Erythroblast (primary cell): Measurements from ENCODE around the gene PLP2.
"Not testable (repeated sequence)": the region's sequence is repeated elsewhere in the genome, so short reads cannot be mapped to it uniquely, and the experiment has no call there.

ENCODE experiments used
- DNase-seq, 2 experiments: peaks; one replicate each; lab custom pipeline; 2025; lab: John Stamatoyannopoulos, UW
- GATA1 ChIP-seq: IDR thresholded peaks from 2 replicates; pipeline ENCODE4 v1.6.1; 2011; ENCODE audit warnings: low read depth, mild to moderate bottlenecking, control low read depth, low read length, moderate library complexity
- POLR2A ChIP-seq: IDR thresholded peaks from 2 replicates; pipeline ENCODE4 v1.6.1; 2011; ENCODE audit warnings: mild to moderate bottlenecking, low read length

Gene PLP2

GRCh38 chrX:49172280-49172780 is 632 bp downstream of the PLP2 start:
- TF ChIP-seq GATA1 (no peak), POLR2A (peak; percentile 46)
- peak; percentile 91 to 92 for DNase-seq

- DNase-seq: not testable (repeated sequence)
These were observed 1.8 kb downstream of the PLP2 start for GRCh38 chrX:49173544-49173943.

DNA sequence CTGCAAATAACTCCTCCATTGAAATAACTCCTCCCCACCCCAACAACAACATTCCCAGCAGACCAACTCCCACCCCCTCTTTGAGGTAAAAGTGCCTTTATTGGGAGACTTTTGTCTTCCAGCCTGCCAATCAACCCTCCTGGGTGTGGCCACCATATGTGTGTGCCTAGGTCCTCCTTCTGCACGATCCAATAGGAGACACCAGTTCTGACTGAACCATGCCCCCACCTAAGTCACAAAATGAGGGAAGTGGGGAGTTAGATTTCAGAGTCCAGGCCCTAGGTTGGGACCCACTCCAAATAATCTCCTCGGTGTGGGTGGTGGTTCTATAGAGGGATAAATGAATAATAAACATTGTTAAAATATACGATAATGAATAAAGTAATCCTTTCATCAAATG is 3.0 kb downstream of the PLP2 start:
- DNase-seq: no peak
- TF ChIP-seq POLR2A: no peak
- no peak for TF ChIP-seq GATA1

- DNase-seq: no peak
These were observed 4.0 kb downstream of the PLP2 start for GRCh38 chrX:49175435-49176274.

DNA sequence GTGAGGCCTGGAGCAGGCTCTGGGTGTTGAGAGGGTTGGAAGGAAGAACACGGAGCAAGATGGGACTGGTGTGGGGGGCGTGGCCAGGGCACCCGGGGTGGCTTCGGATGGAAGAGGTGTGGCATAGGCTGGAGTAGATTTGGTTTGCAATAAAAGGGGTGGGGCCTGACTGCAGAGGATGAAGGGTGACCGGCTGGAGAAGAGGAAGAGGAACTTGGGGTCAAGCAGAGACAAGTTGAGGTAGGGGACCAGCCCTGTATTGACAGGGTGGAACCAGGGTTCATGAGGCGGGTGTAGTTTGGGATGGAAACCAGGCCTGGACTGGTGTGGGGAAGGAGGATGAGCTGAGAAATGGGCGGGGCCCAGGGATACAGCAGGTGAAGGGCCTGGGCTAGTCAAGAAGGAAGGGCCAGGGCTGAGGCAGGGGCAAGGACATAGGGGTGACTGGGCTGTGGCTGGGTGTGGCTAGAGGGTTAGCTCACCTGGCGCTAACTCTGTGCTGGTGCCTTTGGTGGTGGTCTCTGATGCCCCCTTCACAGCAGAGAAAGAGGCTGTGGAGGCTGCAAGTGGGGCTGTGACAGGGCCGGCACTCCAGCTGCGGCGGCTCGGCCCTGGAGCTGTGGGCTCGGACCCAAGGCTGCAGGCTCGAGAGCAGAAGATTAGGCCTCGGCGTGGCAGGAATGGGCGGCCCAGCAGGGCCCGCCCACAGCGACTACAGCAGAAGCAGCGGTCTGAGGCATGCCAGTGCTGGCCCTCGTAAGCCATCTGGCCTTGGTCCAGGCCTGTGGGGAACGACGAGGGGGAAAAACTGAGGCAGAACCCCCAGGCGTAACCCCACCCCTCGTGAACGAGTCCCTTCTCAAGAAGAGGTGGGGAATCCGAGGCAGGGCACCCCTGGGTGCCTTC is 5.0 kb downstream of the PLP2 start:
- DNase-seq: peak; percentile 59 to 67
- no peak for TF ChIP-seq POLR2A
- no peak for TF ChIP-seq GATA1

More at GRCh38 chrX:49175435-49176274, 4.0 kb downstream of the PLP2 start:
- TF ChIP-seq GATA1: no peak

- TF ChIP-seq GATA1 (no peak), POLR2A (peak; percentile 52)
- DNase-seq: peak; percentile 91 to 93
These were observed 5.7 kb downstream of the PLP2 start for GRCh38 chrX:49177338-49177833.

DNA sequence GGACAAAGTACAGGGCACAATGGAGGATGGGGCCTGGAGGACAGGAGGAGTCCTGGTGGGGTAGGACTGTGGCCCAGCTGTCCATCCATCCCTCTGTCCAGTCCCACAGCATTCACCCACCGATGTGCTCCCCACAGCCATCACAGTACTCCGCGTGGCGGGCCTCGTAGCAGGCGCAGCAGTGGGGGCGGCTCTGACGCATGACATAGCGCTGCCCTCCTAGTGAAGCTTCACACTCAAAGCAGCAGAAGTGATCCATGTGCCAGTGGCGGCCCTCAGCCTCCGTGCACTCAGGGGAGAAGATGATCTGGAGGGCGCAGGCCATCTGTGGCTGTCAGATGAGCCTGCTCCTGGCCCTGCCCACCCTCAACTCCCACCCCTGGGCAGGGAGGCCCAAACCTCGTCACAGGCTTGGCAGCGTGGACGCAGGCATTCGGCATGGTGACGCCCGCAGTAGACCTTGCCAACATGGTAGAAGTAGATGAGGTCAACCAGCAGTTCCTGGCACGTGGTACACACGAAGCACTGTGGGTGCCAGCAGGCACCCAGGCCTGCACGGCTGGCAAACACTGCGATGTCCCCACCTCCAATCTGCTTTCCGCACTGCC is 6.3 kb downstream of the PLP2 start:
- no peak for DNase-seq
- TF ChIP-seq GATA1 (no peak), POLR2A (no peak)

- DNase-seq: no peak
These were observed 6.8 kb downstream of the PLP2 start for GRCh38 chrX:49178537-49178936.

GRCh38 chrX:49179358-49179757 is 7.7 kb downstream of the PLP2 start:
- TF ChIP-seq GATA1 (no peak), POLR2A (no peak)

More at GRCh38 chrX:49178537-49178936, 6.8 kb downstream of the PLP2 start:
- no peak for TF ChIP-seq GATA1

DNA sequence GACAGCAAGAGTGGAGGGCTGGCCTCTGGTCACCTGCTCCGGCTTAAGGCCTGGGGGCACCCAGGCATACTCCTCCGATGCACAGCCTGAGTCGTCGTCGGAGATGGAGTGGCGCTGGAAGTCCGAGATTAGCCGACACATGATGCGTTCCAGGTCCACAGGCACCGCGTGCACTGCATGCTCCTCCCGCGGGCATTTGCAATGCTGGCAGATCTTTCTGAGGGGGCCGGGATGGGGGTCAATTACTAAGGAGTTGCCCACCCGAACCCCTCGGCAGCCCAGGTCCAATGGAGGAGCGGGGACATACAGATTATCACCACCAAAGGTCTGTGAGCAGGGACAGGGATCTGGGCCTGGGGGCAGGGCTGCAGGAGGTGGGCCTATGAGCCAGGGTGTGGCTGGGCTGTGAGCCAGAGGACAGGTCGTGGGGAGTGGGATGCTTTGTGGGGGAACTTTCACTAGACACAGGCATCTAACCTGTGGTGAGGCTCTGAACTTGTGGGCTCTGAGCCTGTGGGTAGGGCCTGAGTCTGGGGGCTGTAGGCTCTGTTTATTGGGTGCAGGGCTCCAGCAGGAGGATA is 12.1 kb downstream of the PLP2 start:
- no peak for DNase-seq
- TF ChIP-seq GATA1 (no peak), POLR2A (no peak)

More at GRCh38 chrX:49179358-49179757, 7.7 kb downstream of the PLP2 start:
- no peak for DNase-seq

DNA sequence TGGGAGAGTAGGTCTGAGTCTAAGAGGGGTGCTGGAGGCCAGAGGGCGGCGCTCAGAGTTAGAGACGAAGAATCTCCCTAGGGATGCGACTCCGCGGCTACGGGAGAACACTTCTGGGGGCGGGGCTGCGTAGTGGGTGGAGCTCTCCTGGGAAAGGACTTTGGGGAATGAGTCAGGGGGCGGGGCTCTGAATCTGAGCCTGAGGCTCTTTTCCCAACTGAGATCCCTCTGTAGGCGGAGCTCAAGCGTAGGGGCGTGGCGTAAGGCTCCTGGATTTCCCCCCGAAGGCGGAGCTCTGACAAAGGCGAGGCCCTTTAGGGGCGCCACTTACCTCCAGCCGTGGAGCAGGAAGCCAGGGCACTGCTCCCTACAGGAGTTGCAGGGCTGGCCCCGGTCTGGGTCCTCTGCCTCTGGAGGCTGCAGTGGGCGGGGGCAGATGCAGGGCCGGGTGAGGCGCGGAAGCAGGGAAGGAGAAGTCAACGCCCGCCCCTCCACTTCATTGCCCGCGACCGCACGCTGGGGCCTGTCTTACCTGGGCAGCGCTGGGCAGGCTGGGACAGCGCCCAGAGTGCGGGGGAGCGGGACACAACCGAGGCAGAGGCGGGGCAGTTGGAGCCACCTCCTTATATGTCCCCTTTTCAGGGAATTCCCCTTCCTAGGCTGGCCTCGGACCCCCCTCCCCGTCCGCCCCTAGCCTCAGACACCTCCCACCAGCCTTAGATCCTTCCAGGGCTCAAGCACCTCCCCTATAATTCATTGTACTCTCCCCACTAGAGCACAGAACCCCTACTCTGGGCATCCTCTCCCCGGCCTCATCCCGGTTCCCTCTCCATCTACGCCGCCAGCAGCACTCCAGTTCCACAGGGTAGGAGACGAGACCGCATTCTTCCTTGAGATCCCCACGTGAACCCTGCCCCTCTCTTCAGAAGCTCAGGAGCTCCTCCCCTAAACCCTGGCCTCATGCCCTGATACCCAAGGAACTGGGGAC is 12.9 kb downstream of the PLP2 start:
- TF ChIP-seq POLR2A (no peak), GATA1 (no peak)
- peak; percentile 52 to 63 for DNase-seq
